GM12878 (cell line): Measurements from ENCODE around the gene ADNP2. TPM values are rescaled to one million over a fixed set of nuclear protein-coding genes. Genes with fewer than 3 reads are reported as not detected.

Source experiments
- BCL3 ChIP-seq: IDR thresholded peaks from 2 replicates; pipeline ENCODE4 v1.6.1; 2011; ENCODE audit warnings: borderline replicate concordance, low read depth, mild to moderate bottlenecking, moderate library complexity, low read length; ENCODE audit not compliant: insufficient read depth, poor library complexity, severe bottlenecking
- CREM ChIP-seq: IDR thresholded peaks from 2 replicates; pipeline ENCODE4 v1.6.1; 2014; ENCODE audit warnings: antibody characterized with exemption, low read depth
- E2F4 ChIP-seq: IDR thresholded peaks from 2 replicates; pipeline ENCODE4 v1.6.1; 2012; ENCODE audit warnings: low read depth, low read length, improper control_type of control experiment
- E2F8 ChIP-seq: fragments of 450-650 bp; IDR thresholded peaks from 2 replicates; pipeline ENCODE4 v1.6.1; 2018; ENCODE audit warnings: mild to moderate bottlenecking, low read depth, moderate library complexity; ENCODE audit not compliant: partially characterized antibody
- ELK1 ChIP-seq: IDR thresholded peaks from 2 replicates; pipeline ENCODE4 v1.6.1; 2012; ENCODE audit warnings: low read depth, low read length, improper control_type of control experiment
- ETV6 ChIP-seq, 2 experiments: fragments of 450-650 bp in 1 of 2; IDR thresholded peaks in 1 of 2; conservative IDR thresholded peaks in 1 of 2; 2 replicates each; pipeline ENCODE4 v1.6.1; 2014; ENCODE audit warnings: antibody characterized with exemption in 1 of 2, borderline replicate concordance in 1 of 2, low read depth in 1 of 2, mild to moderate bottlenecking in 1 of 2, moderate library complexity in 1 of 2
- FOXK2 ChIP-seq: fragments of 450-650 bp; IDR thresholded peaks from 2 replicates; pipeline ENCODE4 v1.6.1; 2017; ENCODE audit warnings: mild to moderate bottlenecking, moderate library complexity
- HDAC2 ChIP-seq: fragments of 200-600 bp; sonication (generic); IDR thresholded peaks from 2 replicates; pipeline ENCODE4 v1.6.1; 2017
- MYB ChIP-seq: fragments of 150-350 bp; IDR thresholded peaks from 2 replicates; pipeline ENCODE4 v1.6.1; 2014; ENCODE audit warnings: mild to moderate bottlenecking, low read depth, low read length, borderline replicate concordance
- MYC ChIP-seq: IDR thresholded peaks from 2 replicates; pipeline ENCODE4 v1.6.1; 2011; ENCODE audit warnings: mild to moderate bottlenecking, low read length, moderate library complexity, inconsistent platforms; ENCODE audit not compliant: insufficient read depth, insufficient replicate concordance, insufficient read length, severe bottlenecking
- NR2C2 ChIP-seq: IDR thresholded peaks from 2 replicates; pipeline ENCODE4 v1.6.1; 2011; ENCODE audit warnings: borderline replicate concordance, low read depth; ENCODE audit not compliant: control insufficient read depth, insufficient read length
- POLR2A ChIP-seq: IDR thresholded peaks from 2 replicates; pipeline ENCODE4 v1.6.1; 2011; ENCODE audit warnings: low read depth, mild to moderate bottlenecking, low read length
- SMAD1 ChIP-seq: fragments of 450-650 bp; IDR thresholded peaks from 2 replicates; pipeline ENCODE4 v1.6.1; 2018; ENCODE audit warnings: mild to moderate bottlenecking, low read depth; ENCODE audit not compliant: partially characterized antibody
- USF2 ChIP-seq: IDR thresholded peaks from 2 replicates; pipeline ENCODE4 v1.6.1; 2011; ENCODE audit warnings: low read depth, low read length, improper control_type of control experiment, borderline replicate concordance
- ZBTB11 ChIP-seq: fragments of 450-650 bp; formaldehyde crosslinking; IDR thresholded peaks from 2 replicates; pipeline ENCODE4 v1.5.0; 2022; ENCODE audit warnings: mild to moderate bottlenecking, missing genetic modification characterization
- ZNF622 ChIP-seq: fragments of 450-650 bp; IDR thresholded peaks from 2 replicates; pipeline ENCODE4 v1.6.1; 2017; ENCODE audit warnings: mild to moderate bottlenecking, inconsistent platforms
- ZZZ3 ChIP-seq: IDR thresholded peaks from 2 replicates; pipeline ENCODE4 v1.6.1; 2011; ENCODE audit warnings: low read depth; ENCODE audit not compliant: control insufficient read depth, insufficient read length
- polyA plus RNA-seq, 11 experiments: library from polyadenylated mRNA; depleted of rRNA in 4 of 11; unstranded in 6 of 11; stranded (reverse) in 5 of 11; fragments of >200 nt; fragmentation: Nextera tagmentation in 4 of 11; fragmentation: Illumina TruSeq in 1 of 11; extraction: Ambion mirVana in 4 of 11; extraction: Trizol in 1 of 11; gene quantifications; 1 replicate in 1 of 11; 2 replicates in 10 of 11; pipeline versions ENCODE4 v1.2.1 to v1.2.3, GENCODE V29; 2011 to 2016; ENCODE audit warnings: inconsistent platforms in 2 of 11, missing spikeins in 2 of 11, low read depth in 1 of 11
- total RNA-seq, 4 experiments: library from RNA; depleted of rRNA in 3 of 4; stranded (reverse); fragments of >200 nt in 3 of 4; fragmentation: Illumina TruSeq in 1 of 4; extraction: Trizol in 1 of 4; gene quantifications; 2 replicates each; pipeline versions ENCODE4 v1.2.1 to v1.2.3, GENCODE V29; 2013 to 2021

ADNP2 gene
- total and polyA plus RNA-seq, 10 of the 15 experiments (the other 5 are each of a cell fraction or from before 2014, with no cell fraction given), result 3.7 to 25.1 (median 13.0) TPM

- peak; percentile 65 for TF ChIP-seq E2F8
- TF ChIP-seq NR2C2, result no peak
- no peak for TF ChIP-seq SMAD1
- TF ChIP-seq USF2, result peak; percentile 86
- TF ChIP-seq ZZZ3, result no peak
- no peak for TF ChIP-seq ETV6 (conservative IDR thresholded peaks at IDR 0.05 in 1 of 2, IDR thresholded peaks at IDR 0.05 in 1 of 2; ENCODE audit: borderline replicate concordance in 1 of 2, low read depth in 1 of 2)
- no peak for TF ChIP-seq BCL3
- no peak for TF ChIP-seq HDAC2
- no peak for TF ChIP-seq ZNF622
- TF ChIP-seq E2F4, result no peak
- TF ChIP-seq CREM, result peak; percentile 94
- TF ChIP-seq ZBTB11 (CRISPR knock-in tag), result no peak
- peak; percentile 89 for TF ChIP-seq POLR2A
- TF ChIP-seq MYC, result no peak
- TF ChIP-seq ELK1, result no peak
- TF ChIP-seq FOXK2, result no peak
- no peak for TF ChIP-seq MYB
Observed at GRCh38 chr18:80108739-80109675, at the start of gene ADNP2 (continued).
